ENCODE measurements around the gene QRICH2. TPM values are rescaled to one million over a fixed set of nuclear protein-coding genes. Genes with fewer than 3 reads are reported as not detected.
A peak's percentile ranks its signal among the peaks of the same experiment; 100 is the strongest.

QRICH2 gene, protein sequence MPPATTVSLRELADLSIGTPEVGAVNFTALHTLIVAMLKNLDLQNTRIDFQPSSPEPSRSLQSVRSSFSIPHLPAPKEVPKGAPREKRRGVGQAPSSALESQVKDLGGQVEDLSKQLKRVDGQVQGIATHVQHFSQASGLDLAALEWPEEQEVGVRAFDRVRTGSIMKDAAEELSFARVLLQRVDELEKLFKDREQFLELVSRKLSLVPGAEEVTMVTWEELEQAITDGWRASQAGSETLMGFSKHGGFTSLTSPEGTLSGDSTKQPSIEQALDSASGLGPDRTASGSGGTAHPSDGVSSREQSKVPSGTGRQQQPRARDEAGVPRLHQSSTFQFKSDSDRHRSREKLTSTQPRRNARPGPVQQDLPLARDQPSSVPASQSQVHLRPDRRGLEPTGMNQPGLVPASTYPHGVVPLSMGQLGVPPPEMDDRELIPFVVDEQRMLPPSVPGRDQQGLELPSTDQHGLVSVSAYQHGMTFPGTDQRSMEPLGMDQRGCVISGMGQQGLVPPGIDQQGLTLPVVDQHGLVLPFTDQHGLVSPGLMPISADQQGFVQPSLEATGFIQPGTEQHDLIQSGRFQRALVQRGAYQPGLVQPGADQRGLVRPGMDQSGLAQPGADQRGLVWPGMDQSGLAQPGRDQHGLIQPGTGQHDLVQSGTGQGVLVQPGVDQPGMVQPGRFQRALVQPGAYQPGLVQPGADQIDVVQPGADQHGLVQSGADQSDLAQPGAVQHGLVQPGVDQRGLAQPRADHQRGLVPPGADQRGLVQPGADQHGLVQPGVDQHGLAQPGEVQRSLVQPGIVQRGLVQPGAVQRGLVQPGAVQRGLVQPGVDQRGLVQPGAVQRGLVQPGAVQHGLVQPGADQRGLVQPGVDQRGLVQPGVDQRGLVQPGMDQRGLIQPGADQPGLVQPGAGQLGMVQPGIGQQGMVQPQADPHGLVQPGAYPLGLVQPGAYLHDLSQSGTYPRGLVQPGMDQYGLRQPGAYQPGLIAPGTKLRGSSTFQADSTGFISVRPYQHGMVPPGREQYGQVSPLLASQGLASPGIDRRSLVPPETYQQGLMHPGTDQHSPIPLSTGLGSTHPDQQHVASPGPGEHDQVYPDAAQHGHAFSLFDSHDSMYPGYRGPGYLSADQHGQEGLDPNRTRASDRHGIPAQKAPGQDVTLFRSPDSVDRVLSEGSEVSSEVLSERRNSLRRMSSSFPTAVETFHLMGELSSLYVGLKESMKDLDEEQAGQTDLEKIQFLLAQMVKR (N-terminal part only)
- 1 to 10 TPM in 1 of 2 experiments, under 1 TPM in 1; 0.63 to 1.2 TPM for total RNA-seq

DNA sequence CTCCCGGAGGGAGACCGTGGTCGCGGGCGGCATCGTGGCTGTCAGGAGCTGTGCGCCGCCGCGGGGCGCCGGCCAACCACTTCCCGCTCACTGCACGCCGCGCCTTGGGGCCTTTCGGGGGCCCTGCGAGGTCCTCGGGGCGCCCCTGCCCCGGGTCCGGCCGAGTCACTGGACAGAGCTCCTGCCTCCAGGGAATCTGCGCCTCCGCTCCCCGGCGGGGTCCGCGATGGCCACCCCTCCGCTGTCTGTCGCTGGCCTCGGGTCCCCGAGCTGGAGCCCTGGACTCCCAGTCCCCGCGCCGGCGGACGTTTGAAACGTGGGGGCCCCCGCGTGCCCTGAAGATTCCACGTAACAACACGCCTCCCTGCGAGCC lies at the start of gene QRICH2:
Gene QRICH2 (minus strand): TSS at position 311 of the 373 bp plus-strand sequence. CDS start 278 bp downstream, at position 33.
- Mint-ChIP-seq H3K27me3 (no peaks in the 10 kb centered on the region), H3K36me3 (ENCODE audit: low read depth) (peaks cover 5% of the 10 kb centered on the region), H3K9me3 (ENCODE audit: low read depth) (no peaks in the 10 kb centered on the region), H3K4me1 (peaks cover 3% of the 10 kb centered on the region), H3K4me3 (no peak within 1 kb of the TSS), H3K27ac (no peak within 1 kb of the TSS)
- POLR2A ChIA-PET, result no interaction called here
- CTCF ChIA-PET, result interaction anchor here (0.5 to 1.9 kb wide), 5 partner anchors 22 to 100 kb away, joined by 3 to 10 read pairs (median 4); no protein-coding TSS in a partner anchor
- intact Hi-C loops (cut with DNase I, micrococcal nuclease), result no loop called here
- ATAC-seq, result no peak
- no peak for DNase-seq

GRCh38 chr17:76357597-76358158 lies 49.6 kb upstream of the QRICH2 start:
- intact Hi-C loops (cut with DNase I, micrococcal nuclease), result no loop called here
- ATAC-seq, result no peak
- ChIA-PET CTCF (interaction anchor here (0.6 to 0.8 kb wide), 3 partner anchors 40 to 422 kb away, joined by 3 to 5 read pairs (median 3); no protein-coding TSS in a partner anchor), POLR2A (no interaction called here)
- no peak overlapping the region for H3K27ac Mint-ChIP-seq
- H3K4me1 Mint-ChIP-seq, result peaks cover 7% of the 10 kb centered on the region
- H3K36me3 Mint-ChIP-seq (ENCODE audit: low read depth), result no peaks in the 10 kb centered on the region
- H3K4me3 Mint-ChIP-seq, result no peak overlapping the region
- H3K27me3 Mint-ChIP-seq, result no peaks in the 10 kb centered on the region
- no peak for DNase-seq
- no peaks in the 10 kb centered on the region for H3K9me3 Mint-ChIP-seq (ENCODE audit: low read depth)

DNA sequence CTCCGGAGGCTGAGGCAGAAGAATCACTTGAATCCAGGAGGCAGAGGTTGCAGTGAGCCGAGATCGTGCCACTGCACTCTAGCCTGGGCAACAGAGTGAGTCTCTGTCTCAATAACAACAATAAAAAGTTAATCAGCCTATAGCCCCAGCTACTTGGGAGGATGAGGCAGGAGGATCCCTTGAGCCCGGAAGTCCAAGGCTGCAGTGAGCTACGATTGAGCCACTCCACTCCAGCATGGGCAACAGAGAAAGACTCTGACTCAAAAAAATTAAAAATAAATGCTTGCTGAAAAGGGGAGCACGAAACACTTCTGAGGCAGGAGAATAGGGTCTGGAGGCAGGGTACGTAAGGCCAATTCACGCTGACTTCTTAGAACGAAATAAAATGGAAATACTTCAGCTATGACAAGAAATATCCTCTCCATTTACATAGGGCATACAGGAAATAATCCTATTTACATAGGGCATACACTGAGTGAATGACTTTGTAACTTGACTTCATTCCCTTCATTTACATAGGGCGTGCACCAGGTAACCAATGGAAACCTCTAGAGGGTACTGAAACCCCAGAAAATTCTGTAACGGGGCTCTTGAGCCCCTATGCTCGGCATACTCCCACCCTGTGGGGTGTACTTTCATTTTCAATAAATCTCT lies 48.9 kb upstream of the QRICH2 start:
- H3K36me3 Mint-ChIP-seq (ENCODE audit: low read depth), result no peaks in the 10 kb centered on the region
- no peaks in the 10 kb centered on the region for H3K9me3 Mint-ChIP-seq (ENCODE audit: low read depth)
- DNase-seq (no peak), ATAC-seq (no peak)
- POLR2A ChIA-PET, result no interaction called here
- no peak overlapping the region for H3K27ac Mint-ChIP-seq
- intact Hi-C loops (cut with DNase I, micrococcal nuclease), result no loop called here
- no peak overlapping the region for H3K4me3 Mint-ChIP-seq
- H3K27me3 Mint-ChIP-seq, result no peaks in the 10 kb centered on the region
- CTCF ChIA-PET, result interaction anchor here (0.8 to 0.9 kb wide), 2 partner anchors 17 to 421 kb away, joined by 3 read pairs; no protein-coding TSS in a partner anchor
- peaks cover 12% of the 10 kb centered on the region for H3K4me1 Mint-ChIP-seq

DNA sequence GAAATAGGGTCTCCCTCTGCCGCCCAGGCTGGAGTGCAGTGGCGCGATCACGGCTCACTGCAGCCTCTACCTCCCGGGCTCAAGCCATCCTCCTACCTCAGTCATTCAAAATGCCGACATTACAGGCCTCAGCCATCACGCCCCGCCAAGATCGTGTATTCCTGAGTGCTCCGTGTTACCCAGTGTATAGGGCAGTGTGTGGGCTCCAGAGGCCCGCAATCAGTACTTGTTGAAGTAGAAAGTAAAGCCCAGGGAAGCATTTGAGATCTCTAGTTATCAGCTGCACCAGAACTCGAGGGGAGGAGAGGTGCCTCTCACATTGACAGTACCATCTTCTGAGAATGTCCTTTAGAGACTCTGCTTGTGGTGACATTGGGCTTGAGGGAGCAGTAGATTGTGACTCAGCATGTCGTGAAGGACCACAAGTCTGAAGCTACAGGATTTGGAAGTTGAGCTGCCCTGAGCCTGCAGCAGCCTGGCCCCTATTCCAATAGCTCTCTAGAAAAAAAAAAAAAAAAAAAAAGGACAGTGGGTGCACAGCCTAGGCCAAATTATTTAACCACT lies 46.8 kb upstream of the QRICH2 start:
- ChIA-PET POLR2A (interaction anchor here (0.6 kb wide), 2 partner anchors 10 to 576 kb away, joined by 3 to 5 read pairs; no protein-coding TSS in a partner anchor), CTCF (interaction anchor here (0.6 to 4.2 kb wide), 3 partner anchors 21 to 99 kb away, joined by 4 to 43 read pairs (median 5); partner anchors contain the start of gene SPHK1)
- H3K4me3 Mint-ChIP-seq, result peak overlapping the region; percentile 78
- no peaks in the 10 kb centered on the region for H3K27me3 Mint-ChIP-seq
- no peaks in the 10 kb centered on the region for H3K9me3 Mint-ChIP-seq (ENCODE audit: low read depth)
- H3K4me1 Mint-ChIP-seq, result peaks cover 18% of the 10 kb centered on the region
- no peak overlapping the region for H3K27ac Mint-ChIP-seq
- DNase-seq (peak; percentile 14), ATAC-seq (no peak)
- intact Hi-C loops (cut with DNase I, micrococcal nuclease), result loop anchor here (1.0 to 2.0 kb wide), 4 partner anchors 30 to 414 kb away; partner anchors contain the start of genes EXOC7 (in 1 of the 2), FBF1 (in 1 of the 2), JMJD6 (in 1 of the 2) and METTL23 (in 1 of the 2)
- no peaks in the 10 kb centered on the region for H3K36me3 Mint-ChIP-seq (ENCODE audit: low read depth)

- no peak for ATAC-seq
- Mint-ChIP-seq H3K27me3 (no peaks in the 10 kb centered on the region), H3K4me1 (peaks cover 18% of the 10 kb centered on the region), H3K4me3 (peak overlapping the region; percentile 78), H3K9me3 (ENCODE audit: low read depth) (no peaks in the 10 kb centered on the region), H3K27ac (peak overlapping the region; percentile 96), H3K36me3 (ENCODE audit: low read depth) (no peaks in the 10 kb centered on the region)
- POLR2A ChIA-PET, result interaction anchor here (0.6 kb wide), 2 partner anchors 576 to 1604 kb away, joined by 3 to 5 read pairs; partner anchors contain the start of gene TNRC6C
- CTCF ChIA-PET, result interaction anchor here (0.6 to 4.2 kb wide), 7 partner anchors 21 to 204 kb away, joined by 3 to 43 read pairs (median 4); partner anchors contain the start of gene SPHK1
- no peak for DNase-seq
- intact Hi-C loops (cut with DNase I, micrococcal nuclease), result loop anchor here (1.0 to 2.0 kb wide), 4 partner anchors 30 to 414 kb away; partner anchors contain the start of genes EXOC7 (in 1 of the 2), FBF1 (in 1 of the 2), JMJD6 (in 1 of the 2) and METTL23 (in 1 of the 2)
These were observed 46.2 kb upstream of the QRICH2 start for GRCh38 chr17:76354317-76354729.

GRCh38 chr17:76353599-76354316 lies 45.7 kb upstream of the QRICH2 start, which contains the start of gene PRPSAP1:
PRPSAP1 (minus strand) TSS chr17:76353916; CDS start chr17:76353703, 213 bp downstream.
- H3K4me3 Mint-ChIP-seq, result peak within 1 kb of the TSS; percentile 78
- intact Hi-C loops (cut with DNase I, micrococcal nuclease), result loop anchor here (1.0 to 2.0 kb wide), 12 partner anchors 30 to 498 kb away; partner anchors contain the start of genes EXOC7 (in 1 of the 2), FBF1 (in 1 of the 2), JMJD6 (in 1 of the 2) and METTL23 (in 1 of the 2)
- H3K27me3 Mint-ChIP-seq, result no peaks in the 10 kb centered on the region
- no peaks in the 10 kb centered on the region for H3K9me3 Mint-ChIP-seq (ENCODE audit: low read depth)
- DNase-seq (peak; percentile 88), ATAC-seq (peak; percentile 97)
- H3K36me3 Mint-ChIP-seq (ENCODE audit: low read depth), result no peaks in the 10 kb centered on the region
- H3K4me1 Mint-ChIP-seq, result peaks cover 18% of the 10 kb centered on the region
- H3K27ac Mint-ChIP-seq, result peak within 1 kb of the TSS; percentile 96
- CTCF ChIA-PET, result interaction anchor here (0.6 to 4.2 kb wide), 14 partner anchors 8 to 1031 kb away, joined by 3 to 43 read pairs (median 3); partner anchors contain the start of gene SPHK1
- POLR2A ChIA-PET, result interaction anchor here (0.6 to 0.8 kb wide), 3 partner anchors 17 to 1605 kb away, joined by 3 to 5 read pairs (median 5); partner anchors contain the start of gene TNRC6C

- Mint-ChIP-seq H3K36me3 (ENCODE audit: low read depth) (no peaks in the 10 kb centered on the region), H3K9me3 (ENCODE audit: low read depth) (no peaks in the 10 kb centered on the region), H3K27ac (no peak overlapping the region), H3K4me3 (peak overlapping the region; percentile 78), H3K27me3 (no peaks in the 10 kb centered on the region), H3K4me1 (peaks cover 18% of the 10 kb centered on the region)
- intact Hi-C loops (cut with DNase I, micrococcal nuclease), result loop anchor here in 1 of 2 experiments (1.0 to 2.0 kb wide), 8 partner anchors 30 to 498 kb away; partner anchors contain the start of genes MRPL38, RHBDF2, SRP68 and UBE2O
- DNase-seq (peak; percentile 41), ATAC-seq (no peak)
- ChIA-PET CTCF (interaction anchor here (0.6 to 4.2 kb wide), 12 partner anchors 9 to 1030 kb away, joined by 3 to 43 read pairs (median 3); partner anchors contain the start of gene SPHK1), POLR2A (interaction anchor here (0.8 kb wide), 2 partner anchors 18 to 34 kb away, joined by 5 read pairs; no protein-coding TSS in a partner anchor)
These were observed 45.0 kb upstream of the QRICH2 start for GRCh38 chr17:76353004-76353598.

DNA sequence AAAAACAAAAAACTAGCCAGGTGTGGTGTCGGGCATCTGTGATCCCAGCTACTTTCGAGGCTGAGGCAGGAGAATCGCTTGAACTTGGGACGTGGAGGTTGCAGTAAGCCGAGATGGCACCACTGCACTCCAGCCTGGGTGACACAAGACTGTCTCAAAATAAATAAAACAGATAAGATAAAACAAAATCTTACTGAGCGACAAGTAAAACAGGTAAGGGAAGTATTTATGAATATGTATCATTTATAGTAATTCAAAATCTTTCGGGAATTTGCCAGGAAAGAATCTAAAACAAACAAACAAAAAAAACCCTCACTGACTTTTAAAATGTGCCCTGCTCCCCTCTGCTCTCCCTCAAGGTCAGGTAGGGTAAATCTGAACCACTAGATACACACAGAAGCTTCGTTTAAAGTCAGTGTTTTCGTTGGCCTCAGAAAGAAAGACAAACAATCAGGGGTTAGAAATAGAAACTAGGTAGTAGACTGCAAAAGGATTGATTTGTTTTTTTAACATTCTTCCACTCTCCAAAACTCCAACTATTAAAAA lies 43.5 kb upstream of the QRICH2 start:
- peaks cover 9% of the 10 kb centered on the region for H3K36me3 Mint-ChIP-seq (ENCODE audit: low read depth)
- H3K9me3 Mint-ChIP-seq (ENCODE audit: low read depth), result no peaks in the 10 kb centered on the region
- DNase-seq (no peak), ATAC-seq (no peak)
- no peaks in the 10 kb centered on the region for H3K27me3 Mint-ChIP-seq
- intact Hi-C loops (cut with DNase I, micrococcal nuclease), result loop anchor here in 1 of 2 experiments (2.0 kb wide), 2 partner anchors 279 to 319 kb away; partner anchors contain the start of gene SRP68
- CTCF ChIA-PET, result interaction anchor here (0.6 to 4.2 kb wide), 4 partner anchors 33 to 780 kb away, joined by 3 to 43 read pairs (median 11); partner anchors contain the start of gene SPHK1
- peak overlapping the region; percentile 33 for H3K4me3 Mint-ChIP-seq
- H3K4me1 Mint-ChIP-seq, result peaks cover 18% of the 10 kb centered on the region
- no peak overlapping the region for H3K27ac Mint-ChIP-seq
- POLR2A ChIA-PET, result interaction anchor here (0.6 kb wide), 1 partner anchor 167 kb away, joined by 3 read pairs; no protein-coding TSS in a partner anchor

Measured in activated CD4-positive, alpha-beta T cell treated with anti-CD3 and anti-CD28 coated beads for 36 hours (primary cell).